GM12878 (cell line): Measurements from ENCODE around the gene RPGRIP1. TPM values are rescaled to one million over a fixed set of nuclear protein-coding genes. Genes with fewer than 3 reads are reported as not detected.
A peak's percentile ranks its signal among the peaks of the same experiment; 100 is the strongest.

Source experiments
- ATAC-seq: fragments of 200-7000 bp; cut with Tn5 transposase; 3 replicates; pipeline ENCODE4 v1.9.1; 2020; ENCODE audit warnings: mild to moderate bottlenecking, moderate library complexity
- BruUV-seq: library from RNA; stranded (reverse); fragments of 400-500 nt; replicated peaks from 2 replicates; lab custom pipeline; 2021; lab: Mats Ljungman, UMichigan
- CTCF ChIA-PET: fragments of 300-600 bp; sonication (Branson Sonifier 250); formaldehyde crosslinking; extraction: SDS; loops from one replicate; lab custom pipeline; 2021; ENCODE audit warnings: inconsistent platforms; lab: Yijun Ruan, JAX
- POLR2A ChIA-PET: fragments of 350-600 bp; formaldehyde crosslinking; extraction: SDS; loops from one replicate; lab custom pipeline; 2021; ENCODE audit warnings: inconsistent platforms; lab: Charles Lee
- RAD21 ChIA-PET: fragments of 300-600 bp; sonication (Branson Sonifier 250); formaldehyde crosslinking; loops from one replicate; lab custom pipeline; 2023; ENCODE audit warnings: antibody characterized with exemption; ENCODE audit not compliant: unreplicated experiment; lab: Charles Lee
- SMC1A ChIA-PET: fragments of 300-600 bp; sonication (Branson Sonifier 250); formaldehyde crosslinking; loops from one replicate; lab custom pipeline; 2023; ENCODE audit not compliant: unreplicated experiment, uncharacterized antibody; lab: Charles Lee
- DNase-seq: peaks from one replicate; pipeline ENCODE4 v3.0.0-alpha.2; 2011; ENCODE audit warnings: low read depth, low spot score
- FAIRE-seq: peaks from 3 replicates; lab custom pipeline; 2011; peaks lifted over from hg19 to GRCh38; lab: Jason Lieb, UNC
- H2AFZ ChIP-seq: 2 replicates; pipeline ENCODE4 v1.6.0; 2011; ENCODE audit warnings: low read depth, low read length, control low read depth; ENCODE audit not compliant: control insufficient read depth
- H3K27ac ChIP-seq: 2 replicates; pipeline ENCODE4 v1.5.1; 2011; ENCODE audit warnings: control low read depth; ENCODE audit not compliant: control insufficient read depth, insufficient read depth
- H3K27me3 ChIP-seq, 2 experiments: replicated peaks in 1 of 2; 2 replicates each; pipeline versions ENCODE4 v1.6.0 to v1.6.1; 2011; ENCODE audit warnings: low read length in 1 of 2; ENCODE audit not compliant: control insufficient read depth in 2 of 2, insufficient read depth in 2 of 2
- H3K36me3 ChIP-seq, 2 experiments: 2 replicates each; pipeline ENCODE4 v1.5.1; 2011; ENCODE audit warnings: low read length in 1 of 2; ENCODE audit not compliant: control insufficient read depth in 2 of 2, insufficient read depth in 2 of 2
- H3K4me1 ChIP-seq: 2 replicates; pipeline ENCODE4 v1.6.1; 2011; ENCODE audit warnings: mild to moderate bottlenecking, low read length, moderate library complexity, mixed read lengths; ENCODE audit not compliant: control insufficient read depth, insufficient read depth
- H3K4me2 ChIP-seq: 2 replicates; pipeline ENCODE4 v1.6.0; 2011; ENCODE audit warnings: control low read depth; ENCODE audit not compliant: control insufficient read depth, insufficient read depth
- H3K4me3 ChIP-seq: fragments of 200-600 bp; sonication (generic); 2 replicates; pipeline ENCODE4 v1.5.1; 2016
- H3K79me2 ChIP-seq: 2 replicates; pipeline ENCODE4 v1.6.0; 2011; ENCODE audit warnings: low read length; ENCODE audit not compliant: control insufficient read depth, insufficient read depth
- H3K9ac ChIP-seq: 2 replicates; pipeline ENCODE4 v1.8.0; 2011; ENCODE audit warnings: low read length, control low read depth, mixed read lengths; ENCODE audit not compliant: control insufficient read depth, insufficient read depth
- H3K9me3 ChIP-seq: replicated peaks from 3 replicates; pipeline ENCODE4 v1.5.1; 2011; ENCODE audit warnings: mild to moderate bottlenecking, low read length; ENCODE audit not compliant: control insufficient read depth, insufficient read depth
- H4K20me1 ChIP-seq: 2 replicates; pipeline ENCODE4 v1.6.0; 2011; ENCODE audit not compliant: control insufficient read depth, insufficient read depth
- CBX3 ChIP-seq: fragments of 200-600 bp; sonication (generic); IDR thresholded peaks from 2 replicates; pipeline ENCODE4 v1.6.1; 2016; ENCODE audit warnings: low read depth, borderline replicate concordance
- CREB1 ChIP-seq: IDR thresholded peaks from 2 replicates; pipeline ENCODE4 v1.6.1; 2012; ENCODE audit warnings: low read depth, mild to moderate bottlenecking, inconsistent platforms
- EGR1 ChIP-seq, 2 experiments: IDR thresholded peaks; 1 replicate in 1 of 2; 2 replicates in 1 of 2; pipeline ENCODE4 v1.6.1; 2011 to 2012; ENCODE audit warnings: low read depth in 2 of 2, low read length in 2 of 2, borderline replicate concordance in 1 of 2, mild to moderate bottlenecking in 1 of 2, moderate library complexity in 1 of 2
- ETV6 ChIP-seq, 2 experiments: fragments of 450-650 bp in 1 of 2; IDR thresholded peaks in 1 of 2; conservative IDR thresholded peaks in 1 of 2; 2 replicates each; pipeline ENCODE4 v1.6.1; 2014; ENCODE audit warnings: antibody characterized with exemption in 1 of 2, borderline replicate concordance in 1 of 2, low read depth in 1 of 2, mild to moderate bottlenecking in 1 of 2, moderate library complexity in 1 of 2
- HDAC2 ChIP-seq: fragments of 200-600 bp; sonication (generic); IDR thresholded peaks from 2 replicates; pipeline ENCODE4 v1.6.1; 2017
- KDM1A ChIP-seq: fragments of 200-600 bp; sonication (generic); IDR thresholded peaks from 2 replicates; pipeline ENCODE4 v1.6.1; 2016; ENCODE audit warnings: borderline replicate concordance
- MXI1 ChIP-seq: fragments of 150-350 bp; IDR thresholded peaks from 2 replicates; pipeline ENCODE4 v1.6.1; 2011; ENCODE audit warnings: low read depth, mild to moderate bottlenecking, inconsistent platforms, low read length, improper control_type of control experiment
- NFYA ChIP-seq: IDR thresholded peaks from 2 replicates; pipeline ENCODE4 v1.6.1; 2011; ENCODE audit warnings: low read depth, mild to moderate bottlenecking, low read length, improper control_type of control experiment, borderline replicate concordance
- PML ChIP-seq: IDR thresholded peaks from 2 replicates; pipeline ENCODE4 v1.6.1; 2012; ENCODE audit warnings: low read length, inconsistent platforms
- RCOR1 ChIP-seq: conservative IDR thresholded peaks from 2 replicates; pipeline ENCODE4 v1.6.1; 2012; ENCODE audit warnings: low read depth, low read length, improper control_type of control experiment
- SMC3 ChIP-seq: IDR thresholded peaks from 2 replicates; pipeline ENCODE4 v1.6.1; 2011; ENCODE audit warnings: low read length, improper control_type of control experiment, borderline replicate concordance
- SP1 ChIP-seq: IDR thresholded peaks from one replicate; pipeline ENCODE4 v1.6.1; 2011; ENCODE audit warnings: low read depth, low read length
- TCF12 ChIP-seq: IDR thresholded peaks from 2 replicates; pipeline ENCODE4 v1.6.1; 2011; ENCODE audit warnings: low read depth, mild to moderate bottlenecking, low read length
- WGBS: methylation state at CpG from one replicate; pipeline ENCODE4 v1.1.6; 2016; ENCODE audit warnings: low lambda C conversion rate; ENCODE audit not compliant: insufficient replicate concordance, insufficient coverage; ENCODE audit errors: missing lambda C conversion rate; 5-methylcytosine and 5-hydroxymethylcytosine counted together
- in situ Hi-C: fragments of 300-500 bp; cut with MboI; formaldehyde crosslinking; loops from 9 replicates; pipeline ENCODE4 v1.14.3; 2018; ENCODE audit warnings: mixed read lengths
- intact Hi-C: fragments of 100-400 bp; cut with micrococcal nuclease; formaldehyde crosslinking; loops from one replicate; pipeline ENCODE4 v1.14.2; 2022; ENCODE audit not compliant: unreplicated experiment
- polyA plus RNA-seq, 11 experiments: library from polyadenylated mRNA; depleted of rRNA in 4 of 11; unstranded in 6 of 11; stranded (reverse) in 5 of 11; fragments of >200 nt; fragmentation: Nextera tagmentation in 4 of 11; fragmentation: Illumina TruSeq in 1 of 11; extraction: Ambion mirVana in 4 of 11; extraction: Trizol in 1 of 11; gene quantifications; 1 replicate in 1 of 11; 2 replicates in 10 of 11; pipeline versions ENCODE4 v1.2.1 to v1.2.3, GENCODE V29; 2011 to 2016; ENCODE audit warnings: inconsistent platforms in 2 of 11, missing spikeins in 2 of 11, low read depth in 1 of 11
- total RNA-seq, 4 experiments: library from RNA; depleted of rRNA in 3 of 4; stranded (reverse); fragments of >200 nt in 3 of 4; fragmentation: Illumina TruSeq in 1 of 4; extraction: Trizol in 1 of 4; gene quantifications; 2 replicates each; pipeline versions ENCODE4 v1.2.1 to v1.2.3, GENCODE V29; 2013 to 2021
- TF ChIP-seq, protein P1 (sequence below): fragments of 450-650 bp; IDR thresholded peaks from 2 replicates; pipeline ENCODE4 v1.6.1; 2016; ENCODE audit warnings: mild to moderate bottlenecking
- TF ChIP-seq, protein P2 (sequence below): fragments of 450-650 bp; IDR thresholded peaks from 2 replicates; pipeline ENCODE4 v1.6.1; 2016; ENCODE audit warnings: mild to moderate bottlenecking
- TF ChIP-seq, protein P3 (sequence below): fragments of 450-650 bp; IDR thresholded peaks from 2 replicates; pipeline ENCODE4 v1.6.1; 2017; ENCODE audit warnings: mild to moderate bottlenecking, moderate library complexity

Gene RPGRIP1
- total and polyA plus RNA-seq, 10 of the 15 experiments (the other 5 are each of a cell fraction or from before 2014, with no cell fraction given): 0.07 to 1.1 (median 0.30) TPM; not detected in 1

DNA sequence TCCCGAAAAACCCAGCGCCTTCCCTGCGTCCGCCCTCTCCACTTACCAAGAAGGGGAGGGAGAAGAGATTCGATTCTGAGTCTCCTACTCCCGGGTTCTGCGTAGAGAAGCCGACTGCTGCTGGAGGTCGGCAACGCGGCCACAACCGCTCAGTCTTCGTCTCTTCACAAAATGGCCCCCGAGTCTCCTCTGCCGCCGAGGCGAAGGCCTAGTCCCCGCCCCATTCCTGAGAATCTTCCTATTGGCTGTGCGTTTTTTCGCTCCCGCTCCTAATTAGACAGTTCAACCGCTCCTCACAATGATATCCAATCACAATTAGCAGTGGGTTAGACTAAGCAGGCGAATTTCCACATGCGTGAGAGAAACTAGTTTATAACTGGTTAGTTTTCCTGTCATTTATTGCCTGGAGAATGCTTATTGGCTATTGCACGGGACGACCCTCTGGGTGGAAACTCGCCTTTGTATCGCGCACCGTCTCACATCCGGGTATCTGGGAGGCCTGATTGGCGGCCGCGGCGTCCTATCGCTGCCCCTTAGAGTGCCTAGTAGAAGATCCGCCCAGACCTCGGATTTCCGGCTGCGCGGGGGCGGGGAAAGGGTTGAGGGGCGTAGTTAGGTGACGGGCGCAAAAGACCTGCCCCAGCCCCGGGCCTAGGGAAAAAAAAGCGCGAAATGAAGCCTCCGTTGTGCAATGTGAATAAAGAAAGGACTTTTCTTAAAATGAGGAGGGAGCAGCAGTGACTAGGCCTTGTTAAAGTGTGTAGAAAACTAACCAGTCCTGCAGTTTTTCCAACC, 10.4 kb upstream of the RPGRIP1 start, which contains the start of gene HNRNPC:
TSS of gene HNRNPC (minus strand) at position 191 of the 795 bp plus-strand sequence. CDS start 35,249 bp downstream, outside the sequence.
- H2AFZ ChIP-seq: peak within 1 kb of the TSS; percentile 87
- intact Hi-C loops: loop anchor here (10.0 kb wide), 1 partner anchor 115 kb away; the partner anchor contains the start of gene SUPT16H
- in situ Hi-C loops: no loop called here
- SMC1A ChIA-PET: interaction anchor here (0.6 to 1.1 kb wide), 2 partner anchors 9 to 207 kb away, joined by 3 read pairs; partner anchors contain the start of gene RAB2B
- H3K4me2 ChIP-seq: peak within 1 kb of the TSS; percentile 77
- FAIRE-seq (peak; percentile 93), DNase-seq (peak; percentile 100), ATAC-seq (peak; percentile 91)
- no TSS peak for BruUV-seq
- peaks cover 5% of the 10 kb centered on the region for H4K20me1 ChIP-seq
- peak within 1 kb of the TSS; percentile 100 for H3K9ac ChIP-seq
- peaks cover 13% of the 10 kb centered on the region for H3K4me1 ChIP-seq
- POLR2A ChIA-PET: interaction anchor here (0.6 to 1.1 kb wide), 7 partner anchors 38 to 116 kb away, joined by 3 to 9 read pairs (median 6); no protein-coding TSS in a partner anchor
- H3K36me3 ChIP-seq: peaks cover 0 to 12% of the 10 kb centered on the region in 2 experiments; a peak in 2 of 4 replicates
- H3K9me3 ChIP-seq: no peaks in the 10 kb centered on the region
- RAD21 ChIA-PET: interaction anchor here (0.8 kb wide), 1 partner anchor 9 kb away, joined by 3 read pairs; no protein-coding TSS in a partner anchor
- peak within 1 kb of the TSS; percentile 98 for H3K4me3 ChIP-seq
- CTCF ChIA-PET: interaction anchor here (0.7 kb wide), 1 partner anchor 33 kb away, joined by 3 read pairs; no protein-coding TSS in a partner anchor
- 8% methylated on average over 49 of the region's 49 CpGs for WGBS
- peaks cover 48% of the 10 kb centered on the region for H3K79me2 ChIP-seq
- peak within 1 kb of the TSS; percentile 100 for H3K27ac ChIP-seq
- no peaks in the 10 kb centered on the region for H3K27me3 ChIP-seq
- TF ChIP-seq KDM1A (no peak), CBX3 (no peak), CREB1 (peak; percentile 90), PML (peak; percentile 93), ETV6 (conservative IDR thresholded peaks at IDR 0.05 in 1 of 2, IDR thresholded peaks at IDR 0.05 in 1 of 2; ENCODE audit: borderline replicate concordance in 1 of 2, low read depth in 1 of 2) (no peak), SP1 (peak; percentile 99), NFYA (peak; percentile 98), SMC3 (no peak), MXI1 (peak; percentile 54; the same call in 1 of the 2 replicates), RCOR1 (no peak), TCF12 (peak; percentile 46; the same call in 1 of the 2 replicates), EGR1 (IDR thresholded peaks at IDR 0.05; ENCODE audit: borderline replicate concordance in 1 of 2, low read depth in 2 of 2, low read length in 2 of 2) (peak in 1 of 2 experiments; percentile 92; a peak in 2 of 3 replicates), HDAC2 (no peak)
- TF ChIP-seq, protein P1, sequence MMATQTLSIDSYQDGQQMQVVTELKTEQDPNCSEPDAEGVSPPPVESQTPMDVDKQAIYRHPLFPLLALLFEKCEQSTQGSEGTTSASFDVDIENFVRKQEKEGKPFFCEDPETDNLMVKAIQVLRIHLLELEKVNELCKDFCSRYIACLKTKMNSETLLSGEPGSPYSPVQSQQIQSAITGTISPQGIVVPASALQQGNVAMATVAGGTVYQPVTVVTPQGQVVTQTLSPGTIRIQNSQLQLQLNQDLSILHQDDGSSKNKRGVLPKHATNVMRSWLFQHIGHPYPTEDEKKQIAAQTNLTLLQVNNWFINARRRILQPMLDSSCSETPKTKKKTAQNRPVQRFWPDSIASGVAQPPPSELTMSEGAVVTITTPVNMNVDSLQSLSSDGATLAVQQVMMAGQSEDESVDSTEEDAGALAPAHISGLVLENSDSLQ: peak; percentile 100
- TF ChIP-seq, protein P2, sequence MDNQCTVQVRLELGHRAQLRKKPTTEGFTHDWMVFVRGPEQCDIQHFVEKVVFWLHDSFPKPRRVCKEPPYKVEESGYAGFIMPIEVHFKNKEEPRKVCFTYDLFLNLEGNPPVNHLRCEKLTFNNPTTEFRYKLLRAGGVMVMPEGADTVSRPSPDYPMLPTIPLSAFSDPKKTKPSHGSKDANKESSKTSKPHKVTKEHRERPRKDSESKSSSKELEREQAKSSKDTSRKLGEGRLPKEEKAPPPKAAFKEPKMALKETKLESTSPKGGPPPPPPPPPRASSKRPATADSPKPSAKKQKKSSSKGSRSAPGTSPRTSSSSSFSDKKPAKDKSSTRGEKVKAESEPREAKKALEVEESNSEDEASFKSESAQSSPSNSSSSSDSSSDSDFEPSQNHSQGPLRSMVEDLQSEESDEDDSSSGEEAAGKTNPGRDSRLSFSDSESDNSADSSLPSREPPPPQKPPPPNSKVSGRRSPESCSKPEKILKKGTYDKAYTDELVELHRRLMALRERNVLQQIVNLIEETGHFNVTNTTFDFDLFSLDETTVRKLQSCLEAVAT: peak; percentile 97
- TF ChIP-seq, protein P3, sequence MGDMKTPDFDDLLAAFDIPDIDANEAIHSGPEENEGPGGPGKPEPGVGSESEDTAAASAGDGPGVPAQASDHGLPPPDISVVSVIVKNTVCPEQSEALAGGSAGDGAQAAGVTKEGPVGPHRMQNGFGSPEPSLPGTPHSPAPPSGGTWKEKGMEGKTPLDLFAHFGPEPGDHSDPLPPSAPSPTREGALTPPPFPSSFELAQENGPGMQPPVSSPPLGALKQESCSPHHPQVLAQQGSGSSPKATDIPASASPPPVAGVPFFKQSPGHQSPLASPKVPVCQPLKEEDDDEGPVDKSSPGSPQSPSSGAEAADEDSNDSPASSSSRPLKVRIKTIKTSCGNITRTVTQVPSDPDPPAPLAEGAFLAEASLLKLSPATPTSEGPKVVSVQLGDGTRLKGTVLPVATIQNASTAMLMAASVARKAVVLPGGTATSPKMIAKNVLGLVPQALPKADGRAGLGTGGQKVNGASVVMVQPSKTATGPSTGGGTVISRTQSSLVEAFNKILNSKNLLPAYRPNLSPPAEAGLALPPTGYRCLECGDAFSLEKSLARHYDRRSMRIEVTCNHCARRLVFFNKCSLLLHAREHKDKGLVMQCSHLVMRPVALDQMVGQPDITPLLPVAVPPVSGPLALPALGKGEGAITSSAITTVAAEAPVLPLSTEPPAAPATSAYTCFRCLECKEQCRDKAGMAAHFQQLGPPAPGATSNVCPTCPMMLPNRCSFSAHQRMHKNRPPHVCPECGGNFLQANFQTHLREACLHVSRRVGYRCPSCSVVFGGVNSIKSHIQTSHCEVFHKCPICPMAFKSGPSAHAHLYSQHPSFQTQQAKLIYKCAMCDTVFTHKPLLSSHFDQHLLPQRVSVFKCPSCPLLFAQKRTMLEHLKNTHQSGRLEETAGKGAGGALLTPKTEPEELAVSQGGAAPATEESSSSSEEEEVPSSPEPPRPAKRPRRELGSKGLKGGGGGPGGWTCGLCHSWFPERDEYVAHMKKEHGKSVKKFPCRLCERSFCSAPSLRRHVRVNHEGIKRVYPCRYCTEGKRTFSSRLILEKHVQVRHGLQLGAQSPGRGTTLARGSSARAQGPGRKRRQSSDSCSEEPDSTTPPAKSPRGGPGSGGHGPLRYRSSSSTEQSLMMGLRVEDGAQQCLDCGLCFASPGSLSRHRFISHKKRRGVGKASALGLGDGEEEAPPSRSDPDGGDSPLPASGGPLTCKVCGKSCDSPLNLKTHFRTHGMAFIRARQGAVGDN: peak; percentile 94
